Fibroblast of pulmonary artery (primary cell): ENCODE data around the gene GAP43.

Experiments
- DNase-seq: peaks from one replicate; pipeline ENCODE4 v3.0.0-alpha.2; 2010; ENCODE audit warnings: low read depth
- H3K4me3 ChIP-seq: replicated peaks from 2 replicates; pipeline ENCODE4 v1.5.1; 2011; ENCODE audit warnings: low read depth, mild to moderate bottlenecking, control low read depth, low read length, moderate library complexity
- CTCF ChIP-seq: IDR thresholded peaks from 2 replicates; pipeline ENCODE4 v1.5.1; 2011; ENCODE audit warnings: mild to moderate bottlenecking, control low read depth, low read length, inconsistent platforms; ENCODE audit errors: missing control alignments

The GAP43 gene

GRCh38 chr3:115683773-115684172 lies 60.5 kb downstream of the GAP43 start:
- TF ChIP-seq CTCF: no peak
- DNase-seq: no peak
- no peak overlapping the region for H3K4me3 ChIP-seq

DNA sequence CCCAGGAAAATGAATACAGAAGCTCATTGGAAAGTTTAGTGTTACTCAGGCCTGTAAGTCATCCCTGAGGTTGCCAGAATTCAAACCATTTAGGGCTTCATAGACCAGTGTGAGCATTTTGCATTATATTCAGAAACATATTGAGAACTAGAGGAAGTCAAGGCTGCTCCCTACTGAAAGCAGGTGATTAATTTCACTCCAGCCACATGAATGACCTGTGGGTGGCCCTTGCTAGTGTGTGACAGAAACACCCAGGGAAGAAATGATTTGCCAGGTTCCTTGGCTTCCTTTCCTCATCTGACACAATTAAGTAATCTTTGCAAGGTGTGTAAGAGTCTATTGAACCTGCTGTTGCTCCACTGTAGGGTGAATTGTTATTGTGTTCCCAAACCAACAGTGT lies 61.8 kb downstream of the GAP43 start:
- TF ChIP-seq CTCF: no peak
- no peak overlapping the region for H3K4me3 ChIP-seq
- DNase-seq: no peak

DNA sequence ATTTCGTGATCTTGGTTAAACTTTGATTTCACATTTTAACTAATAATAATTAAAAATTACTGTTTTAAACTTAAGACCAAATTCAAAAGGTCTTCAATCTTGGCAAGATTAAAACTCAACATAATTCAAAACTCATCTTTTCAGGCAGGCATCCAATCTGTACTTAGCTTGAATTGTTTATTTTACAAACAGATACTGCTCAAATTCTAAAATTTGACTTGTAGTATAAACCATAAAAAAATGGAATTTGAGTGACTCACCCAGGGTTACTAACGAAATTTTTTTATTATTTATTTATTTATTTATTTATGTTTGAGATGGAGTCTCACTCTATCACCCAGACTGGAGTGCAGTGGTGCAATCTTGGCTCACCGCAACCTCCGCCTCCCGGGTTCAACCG lies 64.4 kb downstream of the GAP43 start:
- no peak overlapping the region for H3K4me3 ChIP-seq
- no peak for DNase-seq
- no peak for TF ChIP-seq CTCF

GRCh38 chr3:115688418-115688817 lies 65.1 kb downstream of the GAP43 start:
- no peak overlapping the region for H3K4me3 ChIP-seq
- TF ChIP-seq CTCF: no peak
- no peak for DNase-seq

DNA sequence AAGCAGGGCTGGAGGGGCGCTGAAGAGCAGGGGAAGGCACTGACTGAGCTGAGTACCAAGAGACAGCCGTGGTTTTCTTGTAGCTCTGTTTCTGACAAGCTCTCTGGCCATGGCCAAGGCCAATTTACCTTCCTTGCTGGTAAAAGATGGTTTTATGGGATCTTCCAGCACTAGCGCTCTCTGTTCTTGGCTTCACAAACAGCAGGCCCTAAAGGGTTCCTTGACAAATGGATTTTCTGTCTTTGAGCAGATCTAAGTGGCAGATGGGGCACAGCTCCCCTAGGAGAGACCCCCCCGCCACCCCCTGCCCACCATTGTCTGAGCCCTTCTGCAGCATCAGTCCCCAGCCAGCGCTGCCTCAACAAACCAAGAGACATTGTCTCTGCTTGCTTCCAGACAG lies 66.6 kb downstream of the GAP43 start:
- TF ChIP-seq CTCF: no peak
- no peak for DNase-seq
- no peak overlapping the region for H3K4me3 ChIP-seq

- TF ChIP-seq CTCF: no peak
- no peak overlapping the region for H3K4me3 ChIP-seq
- DNase-seq: no peak
These were observed 68.7 kb downstream of the GAP43 start for GRCh38 chr3:115691964-115692363.

DNA sequence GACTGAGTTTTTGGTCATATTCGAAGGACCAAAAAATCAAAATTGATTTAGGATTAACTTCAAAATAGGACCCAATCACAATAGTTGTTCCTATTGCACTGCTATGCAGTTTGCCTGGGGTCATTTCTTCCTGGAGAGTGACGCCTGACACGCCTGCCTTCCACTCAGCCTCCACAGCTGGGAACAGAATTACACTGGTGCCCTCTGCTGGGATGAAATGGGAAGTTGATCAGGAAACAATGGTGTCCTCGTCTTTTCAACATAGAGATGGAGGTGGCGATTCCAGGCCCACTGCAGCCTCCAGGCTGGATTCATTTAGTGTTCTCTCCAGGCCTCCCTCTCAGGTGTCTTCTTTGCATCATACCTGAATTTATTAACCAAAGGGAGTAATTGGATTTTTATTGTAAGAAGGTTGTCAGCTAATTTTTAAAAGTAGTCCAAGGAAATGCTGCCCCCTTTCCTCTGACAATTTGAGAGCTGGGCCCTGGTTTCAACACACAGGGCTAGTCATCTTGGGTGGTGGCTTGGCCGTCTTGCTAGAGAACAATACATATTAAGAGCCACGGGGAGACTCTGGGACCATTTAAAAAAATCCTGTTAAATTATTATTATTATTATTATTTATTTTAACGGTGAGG lies 69.7 kb downstream of the GAP43 start:
- DNase-seq: peak; percentile 82
- peak; percentile 77 for TF ChIP-seq CTCF
- H3K4me3 ChIP-seq: no peak overlapping the region
